ENCODE measurements around the gene CCT8L2. TPM values are rescaled to one million over a fixed set of nuclear protein-coding genes. Genes with fewer than 3 reads are reported as not detected.
"Not testable (repeated sequence)": the region's sequence is repeated elsewhere in the genome, so short reads cannot be mapped to it uniquely, and the experiment has no call there.

CCT8L2 gene, protein sequence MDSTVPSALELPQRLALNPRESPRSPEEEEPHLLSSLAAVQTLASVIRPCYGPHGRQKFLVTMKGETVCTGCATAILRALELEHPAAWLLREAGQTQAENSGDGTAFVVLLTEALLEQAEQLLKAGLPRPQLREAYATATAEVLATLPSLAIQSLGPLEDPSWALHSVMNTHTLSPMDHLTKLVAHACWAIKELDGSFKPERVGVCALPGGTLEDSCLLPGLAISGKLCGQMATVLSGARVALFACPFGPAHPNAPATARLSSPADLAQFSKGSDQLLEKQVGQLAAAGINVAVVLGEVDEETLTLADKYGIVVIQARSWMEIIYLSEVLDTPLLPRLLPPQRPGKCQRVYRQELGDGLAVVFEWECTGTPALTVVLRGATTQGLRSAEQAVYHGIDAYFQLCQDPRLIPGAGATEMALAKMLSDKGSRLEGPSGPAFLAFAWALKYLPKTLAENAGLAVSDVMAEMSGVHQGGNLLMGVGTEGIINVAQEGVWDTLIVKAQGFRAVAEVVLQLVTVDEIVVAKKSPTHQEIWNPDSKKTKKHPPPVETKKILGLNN
- total RNA-seq (not detected), polyA plus RNA-seq (under 1 TPM in 1 of 3 donors, not detected in 2; 0.04 TPM)
- long read RNA-seq, donor 1: 0 reads
- long read RNA-seq, donor 2: 0 reads

GRCh38 chr22:16592710-16593109 lies at the start of gene CCT8L2:
TSS of gene CCT8L2 (minus strand) at chr22:16592810. CDS start at chr22:16592550, 260 bp downstream.
- H3K4me1 ChIP-seq; H3K36me3 ChIP-seq (ENCODE audit: insufficient read depth in 1 of 2, low read depth in 1 of 2); H3K4me3 ChIP-seq; H3K9me3 ChIP-seq; intact Hi-C loops (cut with DNase I); H3K27me3 ChIP-seq (ENCODE audit: insufficient read depth in 3 of 3, low read length in 2 of 3); DNase-seq; H3K27ac ChIP-seq; ATAC-seq: not testable (repeated sequence)
- 67 to 71% (median 70%) methylated on average over 1 of the region's 1 CpG for WGBS, 3 donors

DNA sequence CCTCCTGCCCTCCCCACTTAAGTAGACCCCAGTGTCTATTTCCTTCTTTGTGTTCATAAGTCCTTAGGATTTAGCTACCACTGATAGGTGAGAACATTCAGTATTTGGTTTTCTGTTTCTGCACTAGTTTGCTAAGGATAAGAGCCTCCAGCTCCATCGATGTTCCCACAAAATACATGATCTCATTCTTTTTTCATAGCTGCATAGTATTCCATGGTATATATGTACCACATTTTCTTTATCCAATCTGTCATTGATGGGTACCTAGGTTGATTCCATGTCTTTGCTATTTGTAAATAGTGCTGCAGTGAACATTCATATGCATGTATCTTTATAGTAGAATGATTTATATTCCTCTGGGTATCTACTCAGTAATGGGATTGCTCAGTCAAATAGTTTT lies 42.8 kb upstream of the CCT8L2 start:
- H3K4me1 ChIP-seq; H3K27me3 ChIP-seq (ENCODE audit: insufficient read depth in 3 of 3, low read length in 2 of 3); H3K27ac ChIP-seq; H3K9me3 ChIP-seq; intact Hi-C loops (cut with DNase I); ATAC-seq; H3K36me3 ChIP-seq (ENCODE audit: insufficient read depth in 1 of 2, low read depth in 1 of 2); H3K4me3 ChIP-seq; DNase-seq: not testable (repeated sequence)
- 46 to 86% (median 78%) methylated on average over 1 of the region's 1 CpG for WGBS, 3 donors

DNA sequence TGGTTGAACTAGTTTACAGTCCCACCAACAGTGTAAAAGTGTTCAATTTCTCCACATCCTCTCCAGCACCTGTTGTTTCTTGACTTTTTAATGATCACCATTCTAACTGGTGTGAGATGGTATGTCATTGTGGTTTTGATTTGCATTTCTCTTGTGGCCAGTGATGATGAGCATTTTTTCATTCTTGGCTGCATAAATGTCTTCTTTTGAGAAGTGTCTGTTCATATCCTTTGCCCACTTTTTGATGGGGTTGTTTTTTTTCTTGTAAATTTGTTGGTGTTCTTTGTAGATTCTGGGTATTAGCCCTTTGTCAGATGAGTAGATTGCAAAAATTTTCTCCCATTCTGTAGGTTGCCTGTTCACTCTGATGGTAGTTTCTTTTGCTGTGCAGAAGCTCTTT lies 41.5 kb upstream of the CCT8L2 start:
- H3K9me3 ChIP-seq; H3K36me3 ChIP-seq (ENCODE audit: insufficient read depth in 1 of 2, low read depth in 1 of 2); H3K4me1 ChIP-seq; DNase-seq; H3K27me3 ChIP-seq (ENCODE audit: insufficient read depth in 3 of 3, low read length in 2 of 3); intact Hi-C loops (cut with DNase I); ATAC-seq; H3K27ac ChIP-seq; H3K4me3 ChIP-seq: not testable (repeated sequence)

- intact Hi-C loops (cut with DNase I); ATAC-seq; H3K27ac ChIP-seq; H3K4me3 ChIP-seq; DNase-seq; H3K4me1 ChIP-seq; H3K27me3 ChIP-seq (ENCODE audit: insufficient read depth in 3 of 3, low read length in 2 of 3); H3K36me3 ChIP-seq (ENCODE audit: insufficient read depth in 1 of 2, low read depth in 1 of 2); H3K9me3 ChIP-seq: not testable (repeated sequence)
- 77 to 89% (median 83%) methylated on average over 1 of the region's 1 CpG for WGBS, 3 donors
Measured at GRCh38 chr22:16628476-16628875, 35.9 kb upstream of the CCT8L2 start.

DNA sequence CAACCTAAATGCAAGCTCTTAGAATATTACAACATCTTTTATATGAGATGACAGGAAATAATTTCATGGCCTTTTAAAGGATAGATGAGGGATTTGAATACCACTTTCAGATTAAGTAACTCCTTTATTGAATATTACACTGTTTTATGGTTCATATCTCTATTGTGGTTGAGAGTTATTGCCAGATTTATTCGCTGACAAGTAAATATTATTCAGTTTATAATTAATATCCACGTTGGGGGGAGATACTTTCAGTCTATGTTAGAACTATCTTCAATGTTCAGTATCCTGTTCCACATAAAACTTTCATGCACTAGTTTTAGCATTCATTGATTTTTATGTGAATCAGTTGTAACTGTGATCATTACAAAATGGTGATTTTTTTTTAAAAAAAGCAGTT lies 32.4 kb upstream of the CCT8L2 start:
- WGBS, 3 donors: 48 to 64% (median 52%) methylated on average over 2 of the region's 2 CpGs
- not testable (repeated sequence) for DNase-seq, ATAC-seq

GRCh38 chr22:16623595-16623994 lies 31.0 kb upstream of the CCT8L2 start:
- H3K36me3 ChIP-seq (ENCODE audit: insufficient read depth in 1 of 2, low read depth in 1 of 2); H3K27me3 ChIP-seq (ENCODE audit: insufficient read depth in 3 of 3, low read length in 2 of 3); ATAC-seq; H3K9me3 ChIP-seq; H3K4me1 ChIP-seq; DNase-seq; H3K27ac ChIP-seq; H3K4me3 ChIP-seq; intact Hi-C loops (cut with DNase I): not testable (repeated sequence)

More for the DNA sequence above, 32.4 kb upstream of the CCT8L2 start:
- H3K27me3 ChIP-seq (ENCODE audit: insufficient read depth in 3 of 3, low read length in 2 of 3); H3K27ac ChIP-seq; H3K4me1 ChIP-seq; H3K4me3 ChIP-seq; intact Hi-C loops (cut with DNase I); H3K9me3 ChIP-seq; H3K36me3 ChIP-seq (ENCODE audit: insufficient read depth in 1 of 2, low read depth in 1 of 2): not testable (repeated sequence)

DNA sequence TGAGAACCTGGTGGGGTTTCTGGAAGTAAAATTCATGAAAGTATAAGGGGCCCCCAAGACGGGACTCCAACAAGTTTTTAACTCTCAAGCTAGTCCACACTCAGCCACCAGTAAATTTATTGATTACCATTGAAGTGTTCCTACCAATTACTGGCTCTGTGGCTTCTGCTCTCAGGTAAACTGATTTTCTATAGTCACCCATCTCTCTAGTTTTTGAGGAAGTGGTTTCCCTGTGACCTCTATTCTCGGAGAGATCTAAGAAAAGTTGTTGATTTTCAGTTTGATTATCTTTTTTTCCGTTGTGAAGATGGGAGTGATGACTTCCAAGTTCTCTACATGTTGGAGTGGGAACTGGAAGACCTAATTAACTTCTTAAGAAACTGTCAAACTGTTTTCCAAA lies 24.9 kb upstream of the CCT8L2 start:
- H3K36me3 ChIP-seq (ENCODE audit: insufficient read depth in 1 of 2, low read depth in 1 of 2); ATAC-seq; H3K4me3 ChIP-seq; H3K27ac ChIP-seq; intact Hi-C loops (cut with DNase I); H3K27me3 ChIP-seq (ENCODE audit: insufficient read depth in 3 of 3, low read length in 2 of 3); H3K9me3 ChIP-seq; DNase-seq; H3K4me1 ChIP-seq: not testable (repeated sequence)
- WGBS, 3 donors: 39 to 64% (median 48%) methylated on average over 2 to 3 of the region's 3 CpGs

DNA sequence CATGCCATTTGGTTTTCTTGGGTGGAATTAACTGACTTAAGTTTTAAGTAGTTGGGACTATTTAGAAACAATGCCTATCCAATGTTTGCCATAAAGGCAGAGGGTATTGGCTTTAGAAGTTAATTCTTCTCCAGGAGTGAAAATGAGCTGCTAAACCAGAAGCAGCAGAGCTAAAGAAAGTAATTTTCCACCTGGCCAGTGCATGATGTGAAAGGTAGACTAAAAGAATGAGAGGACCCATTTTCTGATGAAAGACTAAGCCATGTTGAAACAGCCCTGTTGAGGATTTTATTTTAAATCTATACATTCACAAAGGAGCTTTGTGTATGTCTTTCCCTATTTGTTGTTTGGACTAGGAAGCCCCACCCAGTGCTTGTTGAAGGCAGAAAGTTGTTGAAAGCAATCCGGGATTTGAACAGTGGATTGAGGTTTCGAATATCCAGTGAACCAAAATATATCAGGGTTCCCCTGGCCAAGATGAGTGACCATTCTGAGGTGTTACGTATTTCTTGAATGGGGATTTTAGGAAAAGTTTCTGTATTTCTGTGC lies 23.9 kb upstream of the CCT8L2 start:
- H3K36me3 ChIP-seq (ENCODE audit: insufficient read depth in 1 of 2, low read depth in 1 of 2); H3K4me3 ChIP-seq; H3K27ac ChIP-seq; ATAC-seq; intact Hi-C loops (cut with DNase I); H3K4me1 ChIP-seq; H3K27me3 ChIP-seq (ENCODE audit: insufficient read depth in 3 of 3, low read length in 2 of 3); DNase-seq; H3K9me3 ChIP-seq: not testable (repeated sequence)
- WGBS, 3 donors: 54 to 77% (median 61%) methylated on average over 3 of the region's 3 CpGs

DNA sequence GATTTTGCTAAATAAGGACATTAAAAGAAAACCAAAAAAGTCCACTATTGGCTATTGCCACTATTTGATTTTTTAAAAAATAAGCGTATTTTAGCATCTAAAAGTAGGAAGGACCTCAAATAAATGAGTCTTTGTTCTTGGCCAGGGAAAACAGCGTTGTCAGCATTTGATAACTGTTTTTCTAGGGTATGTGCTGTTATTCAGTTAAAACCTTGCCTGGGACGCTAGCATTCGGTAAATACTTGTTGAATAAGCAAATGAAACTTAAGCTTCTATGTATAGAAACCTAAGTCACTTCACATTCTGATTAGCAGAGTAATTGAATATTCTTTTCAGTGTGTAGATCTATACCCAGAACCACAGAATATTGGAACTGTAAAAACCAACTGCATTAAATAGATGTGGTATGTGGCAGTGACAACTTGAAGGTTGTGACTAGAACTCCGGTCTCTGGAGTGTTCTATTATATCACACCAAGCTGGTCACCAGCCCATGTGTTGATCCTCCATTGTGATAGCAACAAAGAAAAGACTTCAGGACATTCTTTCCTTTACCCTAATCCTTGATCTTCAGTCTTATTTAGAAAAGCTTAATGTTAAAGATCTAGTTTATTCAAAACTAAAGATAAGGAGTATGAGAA lies 23.1 kb upstream of the CCT8L2 start:
- 69 to 77% (median 74%) methylated on average over 5 of the region's 5 CpGs for WGBS, 3 donors
- H3K4me3 ChIP-seq; H3K27ac ChIP-seq; H3K4me1 ChIP-seq; intact Hi-C loops (cut with DNase I); H3K27me3 ChIP-seq (ENCODE audit: insufficient read depth in 3 of 3, low read length in 2 of 3); H3K9me3 ChIP-seq; DNase-seq; ATAC-seq; H3K36me3 ChIP-seq (ENCODE audit: insufficient read depth in 1 of 2, low read depth in 1 of 2): not testable (repeated sequence)

Data from psoas muscle (tissue), 8 donors.